Measurements from ENCODE around the gene FBXO9.

- TF ChIP-seq CTCF (IDR thresholded peaks at IDR 0.05) (no peak), POLR2A (IDR thresholded peaks at IDR 0.05) (no peak), EP300 (IDR thresholded peaks at IDR 0.05) (no peak)
These were observed 44.4 kb downstream of the FBXO9 start for GRCh38 chr6:53109612-53110011.

Measured in tibial nerve (tissue), 4 donors.